CD4-positive, alpha-beta T cell (primary cell): ENCODE results near the gene LACTB. TPM values are rescaled to one million over a fixed set of nuclear protein-coding genes. Genes with fewer than 3 reads are reported as not detected.

ENCODE experiments used
- ATAC-seq: fragments of 200-7000 bp; cut with Tn5 transposase; one replicate; pipeline ENCODE4 v1.10.0; 2022; ENCODE audit warnings: mild to moderate bottlenecking; ENCODE audit not compliant: poor library complexity
- CTCF ChIA-PET: fragments of 350-600 bp; sonication (Branson Sonifier 250); formaldehyde crosslinking; loops from one replicate; lab custom pipeline; 2021; ENCODE audit warnings: antibody characterized with exemption, inconsistent platforms; lab: Charles Lee
- POLR2A ChIA-PET: fragments of 350-600 bp; sonication (Branson Sonifier 250); formaldehyde crosslinking; loops from one replicate; lab custom pipeline; 2021; ENCODE audit warnings: antibody characterized with exemption, inconsistent platforms; lab: Charles Lee
- DNase-seq, 14 experiments: peaks; one replicate each; pipeline ENCODE4 v3.0.0-alpha.2; 2013 to 2020; ENCODE audit warnings: mixed read lengths in 2 of 14
- H3K27ac ChIP-seq, 2 donors: one replicate each; pipeline versions ENCODE4 v1.5.1 to v1.7.0; 2013; ENCODE audit warnings: low read length in 2 of 2, low read depth in 1 of 2, mild to moderate bottlenecking in 1 of 2
- H3K27me3 ChIP-seq, 2 experiments: 1 replicate in 1 of 2; 2 replicates in 1 of 2; pipeline versions ENCODE4 v1.6.1 to v1.7.0; 2013; ENCODE audit warnings: low read length in 2 of 2, control low read depth in 1 of 2, mild to moderate bottlenecking in 1 of 2, moderate library complexity in 1 of 2; ENCODE audit not compliant: insufficient read depth in 2 of 2, control insufficient read depth in 1 of 2
- H3K36me3 ChIP-seq: one replicate; pipeline ENCODE4 v1.6.1; 2013; ENCODE audit warnings: low read length, control low read depth; ENCODE audit not compliant: insufficient read depth
- H3K4me1 ChIP-seq: one replicate; pipeline ENCODE4 v1.6.1; 2013; ENCODE audit warnings: low read length, control low read depth; ENCODE audit not compliant: insufficient read depth
- H3K4me3 ChIP-seq: one replicate; pipeline ENCODE4 v1.5.1; 2013; ENCODE audit warnings: mild to moderate bottlenecking, low read length, moderate library complexity
- H3K9me3 ChIP-seq, 2 experiments: 1 replicate in 1 of 2; 2 replicates in 1 of 2; pipeline versions ENCODE4 v1.6.1 to v1.7.0; 2013; ENCODE audit warnings: low read length in 2 of 2, mild to moderate bottlenecking in 2 of 2, control low read depth in 1 of 2, moderate library complexity in 1 of 2; ENCODE audit not compliant: control insufficient read depth in 1 of 2, insufficient read depth in 1 of 2
- H3K27ac Mint-ChIP-seq: one replicate; pipeline ENCODE4 v1.8.0; 2020; ENCODE audit warnings: mixed read lengths
- H3K27me3 Mint-ChIP-seq: one replicate; pipeline ENCODE4 v1.8.0; 2021; ENCODE audit warnings: mixed read lengths
- H3K36me3 Mint-ChIP-seq: one replicate; pipeline ENCODE4 v1.8.0; 2021; ENCODE audit warnings: low read depth, mixed read lengths
- H3K4me1 Mint-ChIP-seq: one replicate; pipeline ENCODE4 v1.8.0; 2021; ENCODE audit warnings: low read depth, mixed read lengths
- H3K4me3 Mint-ChIP-seq: one replicate; pipeline ENCODE4 v1.8.0; 2020; ENCODE audit warnings: mild to moderate bottlenecking, mixed read lengths
- H3K9me3 Mint-ChIP-seq: one replicate; pipeline ENCODE4 v1.8.0; 2020; ENCODE audit warnings: mixed read lengths
- CTCF ChIP-seq: fragments of 200-600 bp; IDR thresholded peaks from one replicate; pipeline ENCODE4 v1.8.0; 2022; ENCODE audit warnings: antibody characterized with exemption, mild to moderate bottlenecking
- intact Hi-C, 2 experiments: fragments of 100-400 bp; cut with DNase I in 1 of 2; cut with micrococcal nuclease in 1 of 2; formaldehyde crosslinking; loops; one replicate each; pipeline versions ENCODE4 v1.15.1 to v1.9.0; 2023 to 2025; cut with DNase I, micrococcal nuclease
- total RNA-seq, 174 experiments: library from RNA in 2 of 174; stranded (reverse) in 2 of 174; gene quantifications; one replicate each; pipeline ENCODE4 v1.2.3 and lab custom pipeline; 2021 to 2026

LACTB gene
- total RNA-seq, 2 experiments from 2014 or later = 6.9 to 7.0 TPM

- Mint-ChIP-seq H3K4me3 (peak within 1 kb of the TSS; percentile 96), H3K27ac (peak within 1 kb of the TSS; percentile 95), H3K36me3 (peaks cover 13% of the 10 kb centered on the region), H3K4me1 (peaks cover 54% of the 10 kb centered on the region), H3K9me3 (no peaks in the 10 kb centered on the region), H3K27me3 (no peaks in the 10 kb centered on the region)
- DNase-seq (peak; percentile 94 to 99 (median 97)), ATAC-seq (peak; percentile 69)
- TF ChIP-seq CTCF = no peak
- H3K4me3 ChIP-seq = peak within 1 kb of the TSS; percentile 88
- no peaks in the 10 kb centered on the region for H3K9me3 ChIP-seq
- H3K4me1 ChIP-seq = peaks cover 28% of the 10 kb centered on the region
- H3K27ac ChIP-seq = peak within 1 kb of the TSS; percentile 94 to 95
- H3K27me3 ChIP-seq = no peaks in the 10 kb centered on the region
- intact Hi-C loops = loop anchor here in 1 of 2 experiments (1.0 to 10.0 kb wide), 4 partner anchors 32 to 906 kb away; partner anchors contain the start of genes APH1B, CIAO2A, RPS27L and SNX1
- no peaks in the 10 kb centered on the region for H3K36me3 ChIP-seq
- ChIA-PET POLR2A (interaction anchor here (0.7 to 1.8 kb wide), 5 partner anchors 32 to 88 kb away, joined by 3 to 9 read pairs (median 6); partner anchors contain the start of genes APH1B and RPS27L), CTCF (interaction anchor here (0.7 to 1.5 kb wide), 2 partner anchors 21 to 38 kb away, joined by 3 to 4 read pairs; no protein-coding TSS in a partner anchor)
These were observed 67.5 kb downstream of the LACTB start, which contains the start of gene RAB8B for GRCh38 chr15:63188926-63189871. RAB8B (plus strand) TSS chr15:63189606; CDS start chr15:63189625, 19 bp downstream.

- H3K4me1 Mint-ChIP-seq = peaks cover 63% of the 10 kb centered on the region
- intact Hi-C loops = loop anchor here (1.0 to 10.0 kb wide), 7 partner anchors 33 to 905 kb away; partner anchors contain the start of genes CIAO2A (in 1 of the 2), RPS27L (in 1 of the 2), SNX1 (in 1 of the 2) and USP3 (in 1 of the 2)
- peak overlapping the region; percentile 95 for H3K27ac Mint-ChIP-seq
- Histone ChIP-seq H3K4me3 (peak overlapping the region; percentile 88), H3K9me3 (no peaks in the 10 kb centered on the region), H3K27ac (peak overlapping the region; percentile 94 to 95), H3K36me3 (no peaks in the 10 kb centered on the region), H3K27me3 (no peaks in the 10 kb centered on the region), H3K4me1 (peaks cover 33% of the 10 kb centered on the region)
- POLR2A ChIA-PET = interaction anchor here (2.5 to 8.1 kb wide), 5 partner anchors 13 to 87 kb away, joined by 48 to 176 read pairs (median 98); partner anchors contain the start of genes APH1B and RPS27L
- peaks cover 13% of the 10 kb centered on the region for H3K36me3 Mint-ChIP-seq
- CTCF ChIA-PET = interaction anchor here (1.5 to 2.0 kb wide), 3 partner anchors 21 to 41 kb away, joined by 4 to 11 read pairs (median 9); no protein-coding TSS in a partner anchor
- no peaks in the 10 kb centered on the region for H3K9me3 Mint-ChIP-seq
- peak overlapping the region; percentile 96 for H3K4me3 Mint-ChIP-seq
- TF ChIP-seq CTCF = no peak
- DNase-seq (peak in 3 of 14 experiments; percentile 42 to 64 (median 51)), ATAC-seq (no peak)
- no peaks in the 10 kb centered on the region for H3K27me3 Mint-ChIP-seq
These were observed 68.5 kb downstream of the LACTB start for GRCh38 chr15:63189941-63190768.
